Gastroesophageal sphincter (tissue), 4 donors: ENCODE measurements around the gene OGFR. TPM values are rescaled to one million over a fixed set of nuclear protein-coding genes. Genes with fewer than 3 reads are reported as not detected.

Experiments used
- ATAC-seq: fragments of 150-250 bp; one replicate; pipeline ENCODE4 v1.9.1; 2016; ENCODE audit warnings: mild to moderate bottlenecking, moderate library complexity
- H3K27ac ChIP-seq, 4 donors: fragments of 200-600 bp; sonication (generic) in 3 of 4; 1 replicate in 3 of 4; 2 replicates in 1 of 4; pipeline ENCODE4 v1.5.1; 2016 to 2019
- H3K27me3 ChIP-seq: fragments of 200-600 bp; sonication (generic); one replicate; pipeline ENCODE4 v1.5.1; 2019
- H3K36me3 ChIP-seq, 2 donors: fragments of 200-600 bp; sonication (generic); one replicate each; pipeline ENCODE4 v1.5.1; 2019; ENCODE audit warnings: control low read depth in 1 of 2
- H3K4me1 ChIP-seq, 3 donors: fragments of 200-600 bp; sonication (generic); 1 replicate in 2 of 3; 2 replicates in 1 of 3; pipeline ENCODE4 v1.5.1; 2016 to 2019; ENCODE audit warnings: control low read depth in 2 of 3
- H3K4me3 ChIP-seq, 2 donors: fragments of 200-600 bp; sonication (generic); one replicate each; pipeline ENCODE4 v1.5.1; 2019; ENCODE audit warnings: mild to moderate bottlenecking in 1 of 2, moderate library complexity in 1 of 2
- H3K9me3 ChIP-seq, 3 donors: fragments of 200-600 bp; sonication (generic); one replicate each; pipeline ENCODE4 v1.5.1; 2017 to 2019; ENCODE audit warnings: control low read depth in 2 of 3
- EP300 ChIP-seq: sonication (generic); formaldehyde crosslinking; IDR thresholded peaks from one replicate; pipeline ENCODE4 v1.6.1; 2017; ENCODE audit warnings: antibody characterized with exemption, mild to moderate bottlenecking
- POLR2A ChIP-seq, 2 donors: fragments of 450-650 bp; IDR thresholded peaks; one replicate each; pipeline ENCODE4 v1.6.1; 2017; ENCODE audit warnings: antibody characterized with exemption in 2 of 2, mild to moderate bottlenecking in 2 of 2, moderate library complexity in 1 of 2
- POLR2AphosphoS5 ChIP-seq: sonication (generic); formaldehyde crosslinking; IDR thresholded peaks from one replicate; pipeline ENCODE4 v1.6.1; 2017; ENCODE audit warnings: antibody characterized with exemption
- WGBS, 2 donors: methylation state at CpG; one replicate each; pipeline ENCODE4 v1.1.5; 2018; ENCODE audit warnings: low coverage in 1 of 2; 5-methylcytosine and 5-hydroxymethylcytosine counted together
- total RNA-seq, 4 donors: library from RNA; depleted of rRNA; stranded (reverse); fragments of >200 nt; gene quantifications; one replicate each; pipeline ENCODE4 v1.1.0, GENCODE V29; 2016
- TF ChIP-seq, protein P1 (sequence below), 4 experiments: fragments of 200-600 bp in 2 of 4; fragments of 450-650 bp in 2 of 4; sonication (generic) in 1 of 4; IDR thresholded peaks; one replicate each; pipeline ENCODE4 v1.5.1; 2017 to 2019; ENCODE audit warnings: antibody characterized with exemption in 4 of 4, mild to moderate bottlenecking in 2 of 4, moderate library complexity in 2 of 4

The OGFR gene
- total RNA-seq, 4 donors from 2014 or later: 55.1 to 61.0 (median 58.9) TPM

DNA sequence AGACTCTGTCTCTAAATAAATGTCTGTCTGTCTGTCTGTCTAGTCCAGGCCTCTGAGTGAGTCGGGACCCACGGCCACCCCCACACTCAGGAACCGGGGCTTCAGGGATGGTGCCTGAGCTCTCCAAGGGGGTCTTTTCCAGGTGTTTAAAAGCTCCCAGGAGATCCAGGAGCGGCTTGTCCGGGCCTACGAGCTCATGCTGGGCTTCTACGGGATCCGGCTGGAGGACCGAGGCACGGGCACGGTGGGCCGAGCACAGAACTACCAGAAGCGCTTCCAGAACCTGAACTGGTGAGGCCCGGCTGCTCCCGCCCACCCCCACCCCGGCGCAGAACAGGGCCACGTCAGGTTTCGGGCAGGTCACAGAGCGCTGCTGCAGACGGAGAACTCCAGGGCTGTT lies 6.7 kb downstream of the OGFR start:
- ATAC-seq: no peak
- Histone ChIP-seq H3K27ac (no peak overlapping the region), H3K4me3 (no peak overlapping the region), H3K27me3 (peaks cover 22% of the 10 kb centered on the region), H3K9me3 (no peaks in the 10 kb centered on the region), H3K36me3 (peaks cover 0 to 79% of the 10 kb centered on the region in 2 donors), H3K4me1 (peaks cover 0 to 42% (median 31%) of the 10 kb centered on the region in 3 donors)
- WGBS, 2 donors: 70% methylated on average over 2 of the region's 21 CpGs; no CpG with 5 or more reads in 1 of the 2 donors
- TF ChIP-seq EP300: no peak
- no peak for TF ChIP-seq POLR2A (IDR thresholded peaks at IDR 0.05)
- no peak for TF ChIP-seq POLR2AphosphoS5
- TF ChIP-seq, protein P1, sequence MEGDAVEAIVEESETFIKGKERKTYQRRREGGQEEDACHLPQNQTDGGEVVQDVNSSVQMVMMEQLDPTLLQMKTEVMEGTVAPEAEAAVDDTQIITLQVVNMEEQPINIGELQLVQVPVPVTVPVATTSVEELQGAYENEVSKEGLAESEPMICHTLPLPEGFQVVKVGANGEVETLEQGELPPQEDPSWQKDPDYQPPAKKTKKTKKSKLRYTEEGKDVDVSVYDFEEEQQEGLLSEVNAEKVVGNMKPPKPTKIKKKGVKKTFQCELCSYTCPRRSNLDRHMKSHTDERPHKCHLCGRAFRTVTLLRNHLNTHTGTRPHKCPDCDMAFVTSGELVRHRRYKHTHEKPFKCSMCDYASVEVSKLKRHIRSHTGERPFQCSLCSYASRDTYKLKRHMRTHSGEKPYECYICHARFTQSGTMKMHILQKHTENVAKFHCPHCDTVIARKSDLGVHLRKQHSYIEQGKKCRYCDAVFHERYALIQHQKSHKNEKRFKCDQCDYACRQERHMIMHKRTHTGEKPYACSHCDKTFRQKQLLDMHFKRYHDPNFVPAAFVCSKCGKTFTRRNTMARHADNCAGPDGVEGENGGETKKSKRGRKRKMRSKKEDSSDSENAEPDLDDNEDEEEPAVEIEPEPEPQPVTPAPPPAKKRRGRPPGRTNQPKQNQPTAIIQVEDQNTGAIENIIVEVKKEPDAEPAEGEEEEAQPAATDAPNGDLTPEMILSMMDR (IDR thresholded peaks at IDR 0.05): no peak

DNA sequence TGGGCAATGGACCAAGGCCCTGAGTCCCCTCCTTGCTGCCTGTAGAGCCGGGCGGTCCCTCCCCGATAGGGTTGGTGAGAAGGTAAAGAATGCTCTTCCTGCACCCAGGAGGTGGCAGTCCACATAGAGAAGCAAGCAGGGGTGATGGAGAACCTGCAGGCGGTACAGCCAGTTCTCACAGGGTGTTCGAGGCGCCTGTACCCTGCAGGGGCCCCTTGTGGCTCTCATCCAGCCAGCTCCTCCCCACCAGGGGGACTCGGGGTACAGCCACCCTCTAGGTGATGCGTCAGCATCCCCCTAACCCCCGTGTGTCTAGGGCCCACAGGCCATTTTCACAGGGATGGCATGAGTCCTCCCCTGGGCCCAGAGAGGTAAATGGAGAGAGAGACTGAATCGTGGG lies 7.1 kb downstream of the OGFR start:
- no peak for TF ChIP-seq EP300
- TF ChIP-seq, protein P1 (IDR thresholded peaks at IDR 0.05): no peak
- TF ChIP-seq POLR2A (IDR thresholded peaks at IDR 0.05): no peak
- TF ChIP-seq POLR2AphosphoS5: no peak
- no peaks in the 10 kb centered on the region for H3K9me3 ChIP-seq
- 60% methylated on average over 1 of the region's 10 CpGs; no CpG with 5 or more reads in 1 of the 2 donors for WGBS, 2 donors
- H3K27ac ChIP-seq: no peak overlapping the region
- peaks cover 0 to 42% (median 30%) of the 10 kb centered on the region in 3 donors for H3K4me1 ChIP-seq
- peaks cover 0 to 75% of the 10 kb centered on the region in 2 donors for H3K36me3 ChIP-seq
- H3K4me3 ChIP-seq: no peak overlapping the region
- ATAC-seq: no peak
- H3K27me3 ChIP-seq: peaks cover 26% of the 10 kb centered on the region

DNA sequence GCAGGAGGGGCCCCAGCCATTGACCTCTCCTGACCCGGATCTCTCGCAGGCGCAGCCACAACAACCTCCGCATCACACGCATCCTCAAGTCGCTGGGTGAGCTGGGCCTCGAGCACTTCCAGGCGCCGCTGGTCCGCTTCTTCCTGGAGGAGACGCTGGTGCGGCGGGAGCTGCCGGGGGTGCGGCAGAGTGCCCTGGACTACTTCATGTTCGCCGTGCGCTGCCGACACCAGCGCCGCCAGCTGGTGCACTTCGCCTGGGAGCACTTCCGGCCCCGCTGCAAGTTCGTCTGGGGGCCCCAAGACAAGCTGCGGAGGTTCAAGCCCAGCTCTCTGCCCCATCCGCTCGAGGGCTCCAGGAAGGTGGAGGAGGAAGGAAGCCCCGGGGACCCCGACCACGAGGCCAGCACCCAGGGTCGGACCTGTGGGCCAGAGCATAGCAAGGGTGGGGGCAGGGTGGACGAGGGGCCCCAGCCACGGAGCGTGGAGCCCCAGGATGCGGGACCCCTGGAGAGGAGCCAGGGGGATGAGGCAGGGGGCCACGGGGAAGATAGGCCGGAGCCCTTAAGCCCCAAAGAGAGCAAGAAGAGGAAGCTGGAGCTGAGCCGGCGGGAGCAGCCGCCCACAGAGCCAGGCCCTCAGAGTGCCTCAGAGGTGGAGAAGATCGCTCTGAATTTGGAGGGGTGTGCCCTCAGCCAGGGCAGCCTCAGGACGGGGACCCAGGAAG lies 7.7 kb downstream of the OGFR start:
- Histone ChIP-seq H3K36me3 (peaks cover 0 to 69% of the 10 kb centered on the region in 2 donors), H3K4me3 (no peak overlapping the region), H3K9me3 (no peaks in the 10 kb centered on the region), H3K4me1 (peaks cover 0 to 42% (median 28%) of the 10 kb centered on the region in 3 donors), H3K27ac (no peak overlapping the region), H3K27me3 (peaks cover 32% of the 10 kb centered on the region)
- 93% methylated on average over 3 of the region's 43 CpGs; no CpG with 5 or more reads in 1 of the 2 donors for WGBS, 2 donors
- ATAC-seq: no peak
- no peak for TF ChIP-seq POLR2AphosphoS5
- no peak for TF ChIP-seq EP300
- TF ChIP-seq POLR2A (IDR thresholded peaks at IDR 0.05): no peak
- TF ChIP-seq, protein P1 (IDR thresholded peaks at IDR 0.05): no peak

DNA sequence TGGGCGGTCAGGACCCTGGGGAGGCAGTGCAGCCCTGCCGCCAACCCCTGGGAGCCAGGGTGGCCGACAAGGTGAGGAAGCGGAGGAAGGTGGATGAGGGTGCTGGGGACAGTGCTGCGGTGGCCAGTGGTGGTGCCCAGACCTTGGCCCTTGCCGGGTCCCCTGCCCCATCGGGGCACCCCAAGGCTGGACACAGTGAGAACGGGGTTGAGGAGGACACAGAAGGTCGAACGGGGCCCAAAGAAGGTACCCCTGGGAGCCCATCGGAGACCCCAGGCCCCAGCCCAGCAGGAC lies 8.2 kb downstream of the OGFR start:
- Histone ChIP-seq H3K4me3 (no peak overlapping the region), H3K4me1 (peaks cover 0 to 42% (median 27%) of the 10 kb centered on the region in 3 donors), H3K27ac (no peak overlapping the region), H3K27me3 (peaks cover 37% of the 10 kb centered on the region), H3K9me3 (no peaks in the 10 kb centered on the region), H3K36me3 (peaks cover 0 to 64% of the 10 kb centered on the region in 2 donors)
- WGBS, 2 donors: 85% methylated on average over 7 of the region's 11 CpGs; no CpG with 5 or more reads in 1 of the 2 donors
- TF ChIP-seq POLR2A (IDR thresholded peaks at IDR 0.05) (no peak), POLR2AphosphoS5 (no peak), EP300 (no peak)
- TF ChIP-seq, protein P1 (IDR thresholded peaks at IDR 0.05): no peak
- ATAC-seq: no peak

DNA sequence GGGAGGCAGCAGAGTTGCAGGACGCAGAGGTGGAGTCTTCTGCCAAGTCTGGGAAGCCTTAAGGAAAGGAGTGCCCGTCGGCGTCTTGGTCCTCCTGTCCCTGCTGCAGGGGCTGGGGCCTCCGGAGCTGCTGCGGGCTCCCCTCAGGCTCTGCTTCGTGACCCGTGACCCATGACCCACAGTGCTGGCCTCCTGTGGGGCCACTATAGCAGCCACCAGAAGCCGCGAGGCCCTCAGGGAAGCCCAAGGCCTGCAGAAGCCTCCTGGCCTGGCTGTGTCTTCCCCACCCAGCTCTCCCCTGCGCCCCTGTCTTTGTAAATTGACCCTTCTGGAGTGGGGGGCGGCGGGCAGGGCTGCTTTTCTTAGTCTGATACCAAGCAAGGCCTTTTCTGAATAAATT lies 9.0 kb downstream of the OGFR start:
- 100% methylated on average over 3 of the region's 13 CpGs; no CpG with 5 or more reads in 1 of the 2 donors for WGBS, 2 donors
- Histone ChIP-seq H3K4me1 (peaks cover 0 to 42% (median 30%) of the 10 kb centered on the region in 3 donors), H3K9me3 (no peaks in the 10 kb centered on the region), H3K36me3 (peaks cover 0 to 56% of the 10 kb centered on the region in 2 donors), H3K4me3 (no peak overlapping the region), H3K27ac (no peak overlapping the region), H3K27me3 (peaks cover 44% of the 10 kb centered on the region)
- TF ChIP-seq, protein P1 (IDR thresholded peaks at IDR 0.05): no peak
- TF ChIP-seq POLR2AphosphoS5: no peak
- TF ChIP-seq EP300: no peak
- no peak for TF ChIP-seq POLR2A (IDR thresholded peaks at IDR 0.05)
- ATAC-seq: no peak
